GM19438 (cell line): ENCODE measurements around the gene AKAP5.
A peak's percentile ranks its signal among the peaks of the same experiment; 100 is the strongest.
"Not testable (repeated sequence)": the region's sequence is repeated elsewhere in the genome, so short reads cannot be mapped to it uniquely, and the experiment has no call there.

Source experiments
- ATAC-seq: cut with Tn5 transposase; IDR thresholded peaks from one replicate; pipeline ENCODE4 v1.9.1; 2021; ENCODE audit warnings: low read depth; ENCODE audit not compliant: unreplicated experiment

AKAP5 gene

DNA sequence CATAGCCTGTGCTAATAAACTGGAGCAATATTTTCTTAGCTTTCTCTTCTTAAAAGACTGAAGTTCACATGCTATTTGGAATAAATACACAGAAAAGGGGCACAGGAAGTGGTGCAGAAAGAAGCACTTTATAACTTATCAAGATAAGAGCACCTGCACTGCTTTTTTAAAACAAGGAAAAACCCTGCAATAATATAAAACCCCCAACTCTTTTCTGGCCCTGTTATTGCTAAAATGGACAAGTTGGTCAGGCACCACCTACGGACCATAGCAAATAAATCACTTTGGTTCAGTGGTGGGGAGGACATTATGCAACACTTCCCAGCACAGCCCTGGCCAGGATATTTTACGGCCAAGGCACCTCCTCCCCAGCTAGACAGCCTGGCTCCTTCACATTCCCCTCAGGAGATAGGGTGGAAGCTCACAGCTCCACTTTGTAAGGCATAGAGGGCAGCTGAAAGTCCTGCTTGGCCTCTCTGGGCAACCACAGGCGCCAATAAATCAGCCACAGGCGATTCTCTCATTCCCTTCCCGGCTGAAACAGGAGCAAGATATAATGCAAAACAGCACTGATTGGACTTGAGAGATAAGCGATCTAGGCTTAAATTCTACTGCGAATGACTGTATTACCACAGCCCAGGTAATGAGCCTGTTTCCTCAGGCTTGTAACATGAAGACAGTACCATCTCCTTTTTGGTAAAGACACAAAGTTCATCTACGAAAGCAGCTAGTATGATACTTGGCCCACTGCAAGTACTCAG, 36.3 kb downstream of the AKAP5 start:
- no peak for ATAC-seq

- no peak for ATAC-seq
Measured at GRCh38 chr14:64502456-64502855, 37.2 kb downstream of the AKAP5 start.

DNA sequence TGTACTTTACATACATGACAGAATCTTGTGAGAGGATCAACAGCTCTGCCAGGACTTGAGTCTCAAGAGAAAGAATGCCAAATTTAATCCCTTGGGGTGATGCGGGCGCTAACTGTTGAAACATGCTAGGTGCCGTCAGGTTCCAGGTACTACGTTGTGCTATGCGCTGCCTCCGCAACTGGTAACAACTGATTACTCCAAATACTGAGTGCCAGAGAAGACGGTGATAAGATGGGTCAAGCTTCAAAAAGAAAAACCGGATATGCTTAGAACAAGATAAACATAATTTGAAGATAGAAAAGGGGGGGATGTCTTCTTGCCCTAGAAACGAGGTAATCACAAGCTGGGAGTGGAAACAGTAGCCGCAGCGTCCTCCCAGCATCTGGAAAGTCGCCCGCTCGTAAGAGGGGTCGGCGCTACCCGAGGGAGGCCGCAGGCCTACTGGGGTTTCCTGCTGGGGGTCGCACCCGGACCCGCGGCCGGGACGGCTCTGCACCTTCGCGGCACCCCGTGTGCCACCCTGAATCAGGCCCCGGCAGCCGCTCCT, 37.7 kb downstream of the AKAP5 start:
- ATAC-seq = no peak

- ATAC-seq = peak; percentile 56
Measured at GRCh38 chr14:64503434-64504309, 38.4 kb downstream of the AKAP5 start, which contains the start of gene ZBTB25. ZBTB25 (minus strand) TSS chr14:64503838; CDS start chr14:64490533, 13,305 bp downstream.

GRCh38 chr14:64504310-64504896, 39.1 kb downstream of the AKAP5 start, which contains the start of gene ZBTB1:
ZBTB1 (plus strand) TSS chr14:64504770; CDS start chr14:64521505, 16,735 bp downstream.
- peak; percentile 18 for ATAC-seq

GRCh38 chr14:64504897-64505794, 39.8 kb downstream of the AKAP5 start:
- ATAC-seq = peak; percentile 20

DNA sequence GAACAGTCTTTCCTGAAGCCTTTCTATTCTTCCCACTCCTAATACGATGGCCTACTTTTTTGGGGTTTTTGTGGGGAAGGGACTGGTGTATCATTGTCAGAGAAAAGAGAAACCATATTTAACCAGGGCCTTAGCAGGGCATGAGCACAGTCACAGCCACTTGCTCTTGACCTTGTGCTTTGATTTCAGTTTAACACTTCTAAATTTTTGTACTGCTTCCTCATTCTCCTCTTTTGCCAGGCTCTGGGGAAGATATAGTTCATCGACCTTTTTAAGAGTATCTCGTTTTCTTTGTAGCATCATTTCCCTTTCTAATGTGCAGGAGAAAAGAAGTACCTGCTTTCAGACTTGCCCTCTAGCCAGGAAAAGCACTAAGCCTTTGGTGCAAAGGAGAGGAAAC, 41.4 kb downstream of the AKAP5 start:
- no peak for ATAC-seq

GRCh38 chr14:64507376-64508156, 42.3 kb downstream of the AKAP5 start:
- no peak for ATAC-seq

GRCh38 chr14:64508215-64508776, 43.0 kb downstream of the AKAP5 start:
- ATAC-seq = no peak

DNA sequence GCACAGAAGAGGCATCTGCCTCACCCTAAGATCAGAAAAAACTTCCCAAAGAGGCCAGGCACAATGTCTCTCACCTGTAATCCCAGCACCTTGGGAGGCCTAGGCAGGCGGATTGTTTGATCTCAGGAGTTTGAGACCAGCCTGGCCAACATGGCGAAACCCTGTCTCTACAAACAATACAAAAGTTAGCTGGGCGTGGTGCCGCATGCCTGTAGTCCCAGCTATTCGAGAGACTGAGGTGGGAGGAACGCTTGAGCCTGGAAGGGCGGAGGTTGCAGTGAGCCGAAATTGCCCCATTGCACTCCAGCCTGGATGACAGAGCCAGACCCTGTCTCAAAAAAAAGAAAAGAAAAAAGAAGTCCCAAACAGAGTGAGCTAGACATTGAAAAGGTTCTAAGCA, 43.7 kb downstream of the AKAP5 start:
- ATAC-seq = no peak

DNA sequence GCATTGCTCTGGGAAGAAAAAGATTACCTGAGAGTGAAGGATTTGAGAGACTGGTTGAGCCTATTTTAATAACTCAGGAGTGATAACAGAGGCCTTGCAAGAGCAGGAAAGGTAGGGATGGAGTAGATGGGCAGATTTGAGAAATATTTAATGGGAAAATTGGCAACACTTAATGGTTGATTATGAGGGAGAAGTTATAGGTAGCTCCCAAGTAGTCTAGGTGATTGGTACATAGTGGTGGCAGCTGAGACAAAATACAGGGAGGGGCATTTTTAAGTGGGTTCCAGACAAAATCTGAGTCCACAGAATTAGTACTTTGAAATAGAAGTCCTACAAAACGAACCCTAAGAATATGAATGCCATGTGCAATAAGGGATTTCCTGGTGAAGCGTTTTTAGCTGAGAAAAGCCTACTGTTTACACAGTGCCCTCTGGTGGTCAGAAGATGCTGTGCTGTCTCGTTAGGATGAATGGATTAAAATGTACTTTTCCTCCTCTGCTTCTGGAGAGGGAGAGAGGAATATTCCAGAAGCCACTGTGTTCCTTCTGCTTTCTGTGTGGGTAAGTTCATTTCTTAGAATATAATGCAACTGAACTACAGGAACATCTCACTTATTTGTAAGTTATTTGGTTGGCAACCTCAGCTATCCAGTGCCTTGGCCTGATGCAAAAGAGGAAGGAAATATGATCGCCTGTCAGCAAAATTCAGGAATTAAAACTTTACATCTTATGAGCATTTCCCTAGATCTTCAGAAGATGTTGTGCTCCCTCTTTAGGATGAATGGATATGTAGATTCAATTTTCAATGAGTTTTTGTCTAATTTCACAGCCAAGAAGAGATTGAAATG, 45.7 kb downstream of the AKAP5 start:
- no peak for ATAC-seq

DNA sequence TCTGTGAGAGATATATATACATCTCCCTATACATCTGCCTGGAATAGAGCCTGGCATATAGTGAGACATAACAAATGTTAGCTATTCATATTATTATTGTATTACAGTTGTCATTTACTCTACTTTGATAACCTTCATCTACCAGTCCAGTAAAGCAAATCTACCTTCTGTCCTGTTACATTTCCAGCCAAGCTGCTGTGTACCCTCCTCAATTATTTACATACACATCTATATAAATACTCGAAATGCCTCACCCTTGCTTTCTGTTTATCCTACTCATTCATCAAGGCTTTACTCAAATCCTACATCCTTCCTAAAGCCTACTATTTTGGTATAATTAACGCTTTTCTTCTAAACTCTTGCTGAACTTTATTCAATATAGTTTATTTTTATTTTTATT, 48.0 kb downstream of the AKAP5 start:
- ATAC-seq = no peak

DNA sequence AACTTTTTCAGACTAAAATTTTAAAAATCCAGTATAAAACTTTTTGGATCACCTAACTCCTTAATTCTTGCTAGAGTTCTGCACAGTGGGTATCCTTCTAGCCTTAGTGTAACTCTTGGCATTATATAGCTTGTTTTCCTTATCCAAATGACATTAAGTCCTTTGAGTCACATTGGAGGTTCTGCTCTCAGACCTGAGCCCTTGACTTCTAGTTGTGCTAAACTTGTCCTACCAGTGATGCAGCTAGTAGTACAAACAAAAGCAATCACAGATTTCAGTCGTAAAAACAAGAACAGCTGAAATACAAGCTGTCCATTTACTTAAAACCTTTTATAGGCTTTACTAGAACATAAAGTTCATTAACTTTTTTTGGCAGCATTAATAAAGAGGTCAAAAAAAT, 49.8 kb downstream of the AKAP5 start:
- ATAC-seq = no peak

GRCh38 chr14:64516969-64517368, 51.7 kb downstream of the AKAP5 start:
- ATAC-seq = no peak

GRCh38 chr14:64517667-64518066, 52.4 kb downstream of the AKAP5 start:
- ATAC-seq = not testable (repeated sequence)

DNA sequence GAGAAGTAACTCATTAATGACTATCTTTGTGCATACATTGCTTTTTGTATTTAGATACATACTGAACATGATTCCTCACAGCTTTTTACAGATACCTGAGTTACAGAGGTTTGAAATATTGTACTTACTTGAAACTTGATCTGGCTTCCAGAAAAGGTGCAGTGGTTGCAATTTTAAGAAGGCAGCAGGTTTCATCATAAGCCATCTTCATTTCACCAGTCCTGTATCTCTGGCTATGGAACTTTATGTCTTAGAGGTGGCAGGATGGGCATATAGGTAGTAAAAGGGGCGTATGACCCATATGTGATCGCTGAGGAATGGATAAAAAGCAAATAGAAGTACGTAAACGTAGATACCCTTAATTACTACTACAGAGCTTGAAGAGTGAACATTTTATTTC, 52.9 kb downstream of the AKAP5 start:
- ATAC-seq = no peak

- ATAC-seq = no peak
Measured at GRCh38 chr14:64520699-64521098, 55.4 kb downstream of the AKAP5 start.
